ENCODE data around the gene DNLZ.

Gene DNLZ

GRCh38 chr9:136395345-136396218, 32.0 kb upstream of the DNLZ start:
- no peak for DNase-seq

GRCh38 chr9:136395020-136395340, 31.4 kb upstream of the DNLZ start:
- DNase-seq, result no peak

- DNase-seq, result no peak
Observed at GRCh38 chr9:136394312-136395019, 30.9 kb upstream of the DNLZ start.

- no peak for DNase-seq
Observed at GRCh38 chr9:136393531-136393930, 30.0 kb upstream of the DNLZ start.

- DNase-seq, result no peak
Observed at GRCh38 chr9:136392538-136393449, 29.2 kb upstream of the DNLZ start.

GRCh38 chr9:136391737-136392537, 28.4 kb upstream of the DNLZ start:
- no peak for DNase-seq

- DNase-seq, result no peak
Observed at GRCh38 chr9:136389396-136389795, 25.9 kb upstream of the DNLZ start.

- DNase-seq, result no peak
Observed at GRCh38 chr9:136387217-136387616, 23.7 kb upstream of the DNLZ start.

- no peak for DNase-seq
Observed at GRCh38 chr9:136386018-136386417, 22.5 kb upstream of the DNLZ start.

GRCh38 chr9:136385015-136385414, 21.5 kb upstream of the DNLZ start:
- no peak for DNase-seq

- DNase-seq, result no peak
Observed at GRCh38 chr9:136383436-136383835, 19.9 kb upstream of the DNLZ start.

GRCh38 chr9:136381966-136382513, 18.5 kb upstream of the DNLZ start:
- no peak for DNase-seq

- DNase-seq, result no peak
Observed at GRCh38 chr9:136381311-136381710, 17.8 kb upstream of the DNLZ start.

- no peak for DNase-seq
Observed at GRCh38 chr9:136380381-136380780, 16.8 kb upstream of the DNLZ start.

- no peak for DNase-seq
Observed at GRCh38 chr9:136379891-136380290, 16.3 kb upstream of the DNLZ start.

- DNase-seq, result no peak
Observed at GRCh38 chr9:136379401-136379800, 15.9 kb upstream of the DNLZ start.

- DNase-seq, result no peak
Observed at GRCh38 chr9:136379003-136379287, 15.4 kb upstream of the DNLZ start.

- no peak for DNase-seq
Observed at GRCh38 chr9:136378170-136379002, 14.8 kb upstream of the DNLZ start.

GRCh38 chr9:136377341-136378169, 14.0 kb upstream of the DNLZ start:
- DNase-seq, result no peak

- DNase-seq, result no peak
Observed at GRCh38 chr9:136376457-136376856, 12.9 kb upstream of the DNLZ start.

- no peak for DNase-seq
Observed at GRCh38 chr9:136375096-136375495, 11.6 kb upstream of the DNLZ start.

Data from NCI-H1417 treated with DMSO at 0.1 percent for 48 hours (cell line).